Stimulated activated CD8-positive, alpha-beta memory T cell treated with anti-CD3 and anti-CD28 coated beads, Interleukin-12 subunit alpha, Interleukin-12 subunit beta, amount 100 ng/mL, for 24 hours (primary cell): ENCODE measurements around the gene EMP2.
"Not testable (repeated sequence)": the region's sequence is repeated elsewhere in the genome, so short reads cannot be mapped to it uniquely, and the experiment has no call there.

Experiments
- DNase-seq: peaks from one replicate; pipeline ENCODE4 v3.0.0-alpha.2; 2020; ENCODE audit errors: extremely low read depth

EMP2 gene

GRCh38 chr16:10578474-10579316 is 1.7 kb downstream of the EMP2 start:
- DNase-seq = no peak

GRCh38 chr16:10577305-10578202 is 2.8 kb downstream of the EMP2 start:
- no peak for DNase-seq

- DNase-seq = no peak
Measured at GRCh38 chr16:10576390-10577304, 3.8 kb downstream of the EMP2 start.

- DNase-seq = no peak
Measured at GRCh38 chr16:10575506-10576130, 4.8 kb downstream of the EMP2 start.

- no peak for DNase-seq
Measured at GRCh38 chr16:10572611-10573010, 7.8 kb downstream of the EMP2 start.

- DNase-seq = no peak
Measured at GRCh38 chr16:10571354-10571753, 9.0 kb downstream of the EMP2 start.

GRCh38 chr16:10569621-10570020 is 10.8 kb downstream of the EMP2 start:
- DNase-seq = no peak

GRCh38 chr16:10566613-10567012 is 13.8 kb downstream of the EMP2 start:
- DNase-seq = no peak

GRCh38 chr16:10565167-10565566 is 15.2 kb downstream of the EMP2 start:
- DNase-seq = no peak

GRCh38 chr16:10564591-10564990 is 15.8 kb downstream of the EMP2 start:
- DNase-seq = no peak

- no peak for DNase-seq
Measured at GRCh38 chr16:10562361-10562899, 18.0 kb downstream of the EMP2 start.

GRCh38 chr16:10561425-10561824 is 19.0 kb downstream of the EMP2 start:
- DNase-seq = no peak

GRCh38 chr16:10561001-10561400 is 19.4 kb downstream of the EMP2 start:
- DNase-seq = no peak

GRCh38 chr16:10559792-10560191 is 20.6 kb downstream of the EMP2 start:
- not testable (repeated sequence) for DNase-seq

GRCh38 chr16:10558746-10559641 is 21.4 kb downstream of the EMP2 start:
- no peak for DNase-seq

- no peak for DNase-seq
Measured at GRCh38 chr16:10558305-10558704, 22.1 kb downstream of the EMP2 start.

- no peak for DNase-seq
Measured at GRCh38 chr16:10557750-10558149, 22.6 kb downstream of the EMP2 start.

- no peak for DNase-seq
Measured at GRCh38 chr16:10556236-10556635, 24.2 kb downstream of the EMP2 start.

GRCh38 chr16:10554569-10554968 is 25.8 kb downstream of the EMP2 start:
- DNase-seq = no peak

- peak; percentile 8 for DNase-seq
Measured at GRCh38 chr16:10552998-10553491, 27.4 kb downstream of the EMP2 start.
